ENCODE results near the gene ADAMTSL4. TPM values are rescaled to one million over a fixed set of nuclear protein-coding genes. Genes with fewer than 3 reads are reported as not detected.

The ADAMTSL4 gene
- total RNA-seq, 4 donors from 2014 or later, result 30.6 to 76.8 (median 43.3) TPM

- TF ChIP-seq POLR2A (IDR thresholded peaks at IDR 0.05), result no peak
- TF ChIP-seq CTCF (IDR thresholded peaks at IDR 0.05), result no peak
- no peak overlapping the region for H3K4me3 ChIP-seq
- no peaks in the 10 kb centered on the region for H3K36me3 ChIP-seq
- no peaks in the 10 kb centered on the region for H3K9me3 ChIP-seq
- no peaks in the 10 kb centered on the region for H3K27me3 ChIP-seq
- DNase-seq, result no peak
- H3K27ac ChIP-seq, result no peak overlapping the region
- intact Hi-C loops (cut with DNase I), result no loop called here
- 86% methylated on average over 16 of the region's 16 CpGs for WGBS, 2 donors
- peaks cover 24 to 45% (median 27%) of the 10 kb centered on the region in 3 donors for H3K4me1 ChIP-seq
Measured at GRCh38 chr1:150546294-150546937, 2.8 kb upstream of the ADAMTSL4 start.

- DNase-seq, result no peak
- WGBS, 2 donors, result 42 to 52% methylated on average over 4 of the region's 4 CpGs
- Histone ChIP-seq H3K4me1 (peaks cover 41 to 62% (median 45%) of the 10 kb centered on the region in 3 donors), H3K9me3 (no peaks in the 10 kb centered on the region), H3K27me3 (no peaks in the 10 kb centered on the region), H3K27ac (peak overlapping the region; percentile 88 to 96 (median 91)), H3K36me3 (peaks cover 0 to 5% (median 0%) of the 10 kb centered on the region in 3 donors), H3K4me3 (peak overlapping the region; percentile 49 to 84 (median 60))
- intact Hi-C loops (cut with DNase I), result no loop called here
- TF ChIP-seq CTCF (IDR thresholded peaks at IDR 0.05), result no peak
- TF ChIP-seq POLR2A (IDR thresholded peaks at IDR 0.05), result no peak
Measured at GRCh38 chr1:150548324-150548631, 930 bp upstream of the ADAMTSL4 start.

DNA sequence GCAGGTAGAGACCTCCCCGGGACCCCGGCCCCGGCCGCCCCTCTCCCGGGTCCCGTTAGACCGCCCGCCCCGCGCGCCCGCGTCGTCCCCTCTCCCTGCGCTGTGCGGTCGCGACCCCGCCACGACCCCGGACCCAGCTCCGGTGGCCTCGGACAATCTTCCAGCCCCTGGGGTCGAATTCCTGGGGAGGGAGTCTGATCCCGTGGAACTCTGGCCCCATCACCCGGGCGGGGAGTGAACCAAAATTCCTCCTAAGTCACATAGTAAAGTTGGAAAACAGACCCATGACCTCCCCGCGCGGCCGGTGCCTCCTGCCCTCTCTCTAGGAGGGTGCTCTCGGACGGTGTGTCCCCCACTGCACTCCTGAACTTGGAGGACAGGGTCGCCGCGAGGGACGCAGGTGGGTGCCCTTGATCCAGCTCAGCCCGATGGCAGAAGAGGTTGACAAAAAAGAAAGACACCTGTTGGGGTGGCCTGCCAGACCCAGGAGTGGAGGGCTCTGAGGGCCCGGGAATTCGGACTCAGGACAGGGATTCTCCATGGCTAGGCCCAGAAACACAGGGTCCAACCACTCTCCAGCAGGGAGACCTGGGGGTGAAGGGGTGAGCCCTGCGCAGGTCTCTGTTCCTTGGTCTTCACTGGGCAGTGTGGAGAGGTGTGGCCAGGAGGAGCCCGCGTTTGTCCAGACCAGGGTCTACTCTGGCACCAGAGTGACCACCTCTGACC, 451 bp downstream of the ADAMTSL4 start:
- peak overlapping the region; percentile 49 to 84 (median 60) for H3K4me3 ChIP-seq
- no peaks in the 10 kb centered on the region for H3K27me3 ChIP-seq
- peak overlapping the region; percentile 88 to 96 (median 91) for H3K27ac ChIP-seq
- 10 to 35% methylated on average over 2 to 13 of the region's 43 CpGs for WGBS, 2 donors
- intact Hi-C loops (cut with DNase I), result no loop called here
- TF ChIP-seq CTCF (IDR thresholded peaks at IDR 0.05) (peak in 2 of 6 experiments; percentile 19 to 33), POLR2A (IDR thresholded peaks at IDR 0.05) (no peak)
- peaks cover 0 to 19% (median 0%) of the 10 kb centered on the region in 3 donors for H3K36me3 ChIP-seq
- no peak for DNase-seq
- no peaks in the 10 kb centered on the region for H3K9me3 ChIP-seq
- peaks cover 41 to 55% (median 42%) of the 10 kb centered on the region in 3 donors for H3K4me1 ChIP-seq

DNA sequence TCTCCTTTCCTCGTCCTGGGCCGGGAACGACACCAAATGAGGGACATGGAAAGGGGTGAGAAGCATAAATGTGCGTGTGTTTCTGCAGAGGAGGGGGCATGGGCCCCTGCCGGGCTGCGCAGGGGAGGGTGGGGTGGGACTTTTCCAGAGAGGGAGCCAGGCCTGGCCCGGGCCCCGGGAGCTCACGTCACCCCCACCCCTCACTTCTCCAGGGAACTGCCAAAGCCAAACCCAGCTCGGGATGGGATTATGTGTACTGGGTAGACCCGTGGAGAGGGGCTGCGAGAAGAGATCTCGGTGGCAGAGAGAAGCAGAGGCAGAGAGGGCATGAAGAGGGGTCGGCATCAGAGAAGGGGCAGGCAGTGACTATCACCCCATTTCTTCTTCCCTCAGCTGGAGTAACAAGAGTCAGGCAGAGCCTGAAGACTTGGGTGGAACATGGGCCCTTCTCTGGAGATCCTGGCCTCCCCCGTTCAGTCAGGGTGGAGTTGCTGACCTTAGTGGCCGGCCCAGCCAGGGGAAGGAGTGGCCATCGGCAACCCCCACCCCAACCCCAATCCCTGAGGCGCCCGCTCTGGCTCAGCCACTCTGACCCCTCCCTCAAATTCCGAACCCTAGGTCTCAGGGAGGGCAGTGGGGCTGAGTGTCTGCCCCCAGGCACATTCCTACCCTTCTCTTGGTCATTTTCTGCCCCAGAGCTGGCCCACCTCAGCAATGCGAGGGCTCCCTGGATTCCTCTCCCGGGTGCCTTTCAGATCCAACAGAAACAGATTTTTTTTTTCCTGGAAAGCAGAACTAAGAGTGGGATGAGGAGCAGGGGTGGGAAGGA, 1.2 kb downstream of the ADAMTSL4 start:
- WGBS, 2 donors, result 49 to 65% methylated on average over 4 to 11 of the region's 22 CpGs
- TF ChIP-seq POLR2A (IDR thresholded peaks at IDR 0.05) (no peak), CTCF (IDR thresholded peaks at IDR 0.05) (no peak)
- Histone ChIP-seq H3K27ac (peak overlapping the region; percentile 88 to 96 (median 91)), H3K4me1 (peaks cover 41 to 55% (median 42%) of the 10 kb centered on the region in 3 donors), H3K9me3 (no peaks in the 10 kb centered on the region), H3K4me3 (peak overlapping the region; percentile 49 to 84 (median 60)), H3K36me3 (peaks cover 0 to 27% (median 0%) of the 10 kb centered on the region in 3 donors), H3K27me3 (no peaks in the 10 kb centered on the region)
- intact Hi-C loops (cut with DNase I), result no loop called here
- DNase-seq, result no peak
